Endothelial cell of umbilical vein (primary cell): ENCODE data around the gene ABCC11. TPM values are rescaled to one million over a fixed set of nuclear protein-coding genes. Genes with fewer than 3 reads are reported as not detected.

Experiments
- BruUV-seq: library from RNA; stranded (reverse); fragments of 400-500 nt; replicated peaks from 2 replicates; lab custom pipeline; 2021; lab: Mats Ljungman, UMichigan
- CTCF ChIA-PET: fragments of 300-600, 350-600 bp; sonication (Branson Sonifier 250); formaldehyde crosslinking; loops from one replicate; lab custom pipeline; 2021; ENCODE audit warnings: antibody characterized with exemption, inconsistent platforms; lab: Charles Lee
- POLR2A ChIA-PET: fragments of 300-600, 350-600 bp; sonication (Branson Sonifier 250); formaldehyde crosslinking; loops from one replicate; lab custom pipeline; 2021; ENCODE audit warnings: antibody characterized with exemption, inconsistent platforms; lab: Charles Lee
- DNase-seq: peaks from one replicate; pipeline ENCODE4 v3.0.0-alpha.2; 2011; ENCODE audit warnings: low read depth, low spot score
- FAIRE-seq: peaks from 2 replicates; lab custom pipeline; 2011; peaks lifted over from hg19 to GRCh38; lab: Jason Lieb, UNC
- H2AFZ ChIP-seq: 2 replicates; pipeline ENCODE4 v1.6.0; 2012; ENCODE audit warnings: low read depth, low read length, control low read depth, inconsistent platforms
- H3K27ac ChIP-seq: 2 replicates; pipeline ENCODE4 v1.5.1; 2011; ENCODE audit warnings: low read depth, mild to moderate bottlenecking, control low read depth, low read length, moderate library complexity; ENCODE audit not compliant: insufficient read depth
- H3K27me3 ChIP-seq, 2 experiments: 2 replicates each; pipeline versions ENCODE4 v1.6.0 to v1.6.1; 2011; ENCODE audit warnings: low read length in 2 of 2, mixed read lengths in 1 of 2; ENCODE audit not compliant: control insufficient read depth in 2 of 2, insufficient read depth in 2 of 2
- H3K36me3 ChIP-seq, 2 experiments: 2 replicates in 1 of 2; 3 replicates in 1 of 2; pipeline ENCODE4 v1.5.1; 2011; ENCODE audit warnings: low read length in 2 of 2, mild to moderate bottlenecking in 1 of 2, moderate library complexity in 1 of 2; ENCODE audit not compliant: control insufficient read depth in 2 of 2, insufficient read depth in 2 of 2; ENCODE audit errors: extremely low read depth in 1 of 2
- H3K4me1 ChIP-seq: 3 replicates; pipeline ENCODE4 v1.5.1; 2011; ENCODE audit warnings: mild to moderate bottlenecking, low read length; ENCODE audit not compliant: control insufficient read depth, insufficient read depth; ENCODE audit errors: extremely low read depth
- H3K4me2 ChIP-seq: 2 replicates; pipeline ENCODE4 v1.6.1; 2011; ENCODE audit warnings: low read length, control low read depth, mixed read lengths; ENCODE audit not compliant: insufficient read depth
- H3K4me3 ChIP-seq, 3 experiments: fragments of 200-600 bp in 1 of 3; sonication (generic), shearing (Covaris generic) in 1 of 3; replicated peaks in 1 of 3; 2 replicates each; pipeline ENCODE4 v1.5.1; 2011 to 2016; ENCODE audit warnings: control low read depth in 3 of 3, low read length in 3 of 3, mild to moderate bottlenecking in 2 of 3, inconsistent platforms in 1 of 3, low read depth in 1 of 3, moderate library complexity in 1 of 3; ENCODE audit not compliant: insufficient read depth in 1 of 3
- H3K79me2 ChIP-seq: 2 replicates; pipeline ENCODE4 v1.6.0; 2012; ENCODE audit warnings: low read length, inconsistent platforms; ENCODE audit not compliant: control insufficient read depth, insufficient read depth
- H3K9ac ChIP-seq: replicated peaks from 2 replicates; pipeline ENCODE3; 2011; ENCODE audit warnings: low read length, control low read depth; ENCODE audit not compliant: insufficient read depth; ENCODE audit errors: extremely low read depth
- H3K9me1 ChIP-seq: replicated peaks from 3 replicates; pipeline ENCODE4 v1.6.0; 2011; ENCODE audit warnings: mild to moderate bottlenecking, low read length; ENCODE audit not compliant: control insufficient read depth, insufficient read depth; ENCODE audit errors: extremely low read depth
- H3K9me3 ChIP-seq: replicated peaks from 2 replicates; pipeline ENCODE4 v1.5.1; 2012; ENCODE audit warnings: low read length, inconsistent platforms; ENCODE audit not compliant: control insufficient read depth, insufficient read depth
- H4K20me1 ChIP-seq: replicated peaks from 2 replicates; pipeline ENCODE3; 2011; ENCODE audit warnings: mild to moderate bottlenecking, low read length; ENCODE audit not compliant: control insufficient read depth, insufficient read depth; ENCODE audit errors: extremely low read depth
- FOS ChIP-seq: IDR thresholded peaks from 2 replicates; pipeline ENCODE4 v1.6.1; 2011; ENCODE audit warnings: mild to moderate bottlenecking, low read length, moderate library complexity, borderline replicate concordance; ENCODE audit not compliant: insufficient read depth
- dilution Hi-C: fragments of 300-500 bp; cut with MboI; formaldehyde crosslinking; loops from one replicate; pipeline ENCODE4 v1.15.0; 2019; ENCODE audit warnings: low sequenced_read_pairs; ENCODE audit not compliant: extremely low pct_ligation_motif_present
- intact Hi-C: fragments of 100-400 bp; cut with micrococcal nuclease; formaldehyde crosslinking; loops from one replicate; pipeline ENCODE4 v1.10.0; 2022
- polyA plus RNA-seq, 4 experiments: library from polyadenylated mRNA; depleted of rRNA in 3 of 4; stranded (reverse) in 3 of 4; unstranded in 1 of 4; fragments of >200 nt; gene quantifications; 2 replicates each; pipeline versions ENCODE4 v1.2.1 to v1.2.3, GENCODE V29; 2011 to 2012; ENCODE audit warnings: missing spikeins in 1 of 4
- total RNA-seq: library from RNA; stranded (reverse); gene quantifications from 2 replicates; pipeline ENCODE4 v1.2.3, GENCODE V29; 2021
- TF ChIP-seq, protein P1 (sequence below), 2 donors: IDR thresholded peaks; 1 replicate in 1 of 2; 2 replicates in 1 of 2; pipeline ENCODE4 v1.5.1; 2011; ENCODE audit warnings: low read length in 2 of 2, mild to moderate bottlenecking in 2 of 2, moderate library complexity in 2 of 2, control low read depth in 1 of 2, inconsistent platforms in 1 of 2, low read depth in 1 of 2; ENCODE audit not compliant: insufficient read depth in 1 of 2; ENCODE audit errors: extremely low read depth in 1 of 2

ABCC11 gene
- total and polyA plus RNA-seq, 2 donors (not counting 3 experiments of a cell fraction or from before 2014, with no cell fraction given): 0.08 TPM; not detected in 1

GRCh38 chr16:48117217-48118105, 129.9 kb downstream of the ABCC11 start:
- Histone ChIP-seq H3K9me3 (no peaks in the 10 kb centered on the region), H3K4me3 (no peak overlapping the region), H3K79me2 (no peaks in the 10 kb centered on the region), H3K4me2 (no peak overlapping the region), H3K27me3 (no peaks in the 10 kb centered on the region), H3K9me1 (no peaks in the 10 kb centered on the region), H4K20me1 (no peaks in the 10 kb centered on the region), H2AFZ (no peak overlapping the region), H3K27ac (no peak overlapping the region), H3K9ac (no peak overlapping the region), H3K4me1 (no peaks in the 10 kb centered on the region), H3K36me3 (no peaks in the 10 kb centered on the region)
- DNase-seq: peak; percentile 37
- dilution Hi-C loops: no loop called here
- intact Hi-C loops: loop anchor here (1.0 to 2.0 kb wide), 3 partner anchors 39 to 1169 kb away; partner anchors contain the start of gene NETO2
- BruUV-seq: no TSS peak
- ChIA-PET CTCF (interaction anchor here (1.0 to 3.4 kb wide), 5 partner anchors 9 to 976 kb away, joined by 3 to 9 read pairs (median 6); partner anchors contain the start of gene NETO2), POLR2A (no interaction called here)
- no peak for FAIRE-seq
- TF ChIP-seq, protein P1, sequence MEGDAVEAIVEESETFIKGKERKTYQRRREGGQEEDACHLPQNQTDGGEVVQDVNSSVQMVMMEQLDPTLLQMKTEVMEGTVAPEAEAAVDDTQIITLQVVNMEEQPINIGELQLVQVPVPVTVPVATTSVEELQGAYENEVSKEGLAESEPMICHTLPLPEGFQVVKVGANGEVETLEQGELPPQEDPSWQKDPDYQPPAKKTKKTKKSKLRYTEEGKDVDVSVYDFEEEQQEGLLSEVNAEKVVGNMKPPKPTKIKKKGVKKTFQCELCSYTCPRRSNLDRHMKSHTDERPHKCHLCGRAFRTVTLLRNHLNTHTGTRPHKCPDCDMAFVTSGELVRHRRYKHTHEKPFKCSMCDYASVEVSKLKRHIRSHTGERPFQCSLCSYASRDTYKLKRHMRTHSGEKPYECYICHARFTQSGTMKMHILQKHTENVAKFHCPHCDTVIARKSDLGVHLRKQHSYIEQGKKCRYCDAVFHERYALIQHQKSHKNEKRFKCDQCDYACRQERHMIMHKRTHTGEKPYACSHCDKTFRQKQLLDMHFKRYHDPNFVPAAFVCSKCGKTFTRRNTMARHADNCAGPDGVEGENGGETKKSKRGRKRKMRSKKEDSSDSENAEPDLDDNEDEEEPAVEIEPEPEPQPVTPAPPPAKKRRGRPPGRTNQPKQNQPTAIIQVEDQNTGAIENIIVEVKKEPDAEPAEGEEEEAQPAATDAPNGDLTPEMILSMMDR (IDR thresholded peaks at IDR 0.05; ENCODE audit: extremely low read depth in 1 of 2, insufficient read depth in 1 of 2, low read depth in 1 of 2, low read length in 2 of 2): peak; percentile 79 to 88
- TF ChIP-seq FOS: no peak

Other genes starting within 250 kb of the ABCC11 start
- not detected in 2 replicates for gene ABCC12, start 91.5 kb downstream of the ABCC11 start, total RNA-seq
- not detected in 2 replicates for gene ABCC12, start 91.5 kb downstream of the ABCC11 start, polyA plus RNA-seq
- 35.5 and 38.4 TPM in 2 replicates for gene LONP2, start 3.2 kb downstream of the ABCC11 start, total RNA-seq
- gene LONP2, start 3.2 kb downstream of the ABCC11 start, polyA plus RNA-seq: 13.5 and 13.6 TPM in 2 replicates
- 19.9 and 21.3 TPM in 2 replicates for gene SIAH1, start 137.9 kb upstream of the ABCC11 start, total RNA-seq
- gene SIAH1, start 137.9 kb upstream of the ABCC11 start, polyA plus RNA-seq: 12.1 and 14.4 TPM in 2 replicates